Stimulated activated CD8-positive, alpha-beta memory T cell treated with anti-CD3 and anti-CD28 coated beads, Interleukin-2, amount 100 ng/mL, for 48 hours (primary cell): ENCODE results near the gene THAP8.
A peak's percentile ranks its signal among the peaks of the same experiment; 100 is the strongest.

Source experiments
- DNase-seq, 2 donors: peaks; one replicate each; pipeline ENCODE4 v3.0.0-alpha.2; 2020; ENCODE audit warnings: low read depth in 2 of 2

The THAP8 gene

GRCh38 chr19:36030264-36031148 lies 23.6 kb downstream of the THAP8 start:
- no peak for DNase-seq

DNA sequence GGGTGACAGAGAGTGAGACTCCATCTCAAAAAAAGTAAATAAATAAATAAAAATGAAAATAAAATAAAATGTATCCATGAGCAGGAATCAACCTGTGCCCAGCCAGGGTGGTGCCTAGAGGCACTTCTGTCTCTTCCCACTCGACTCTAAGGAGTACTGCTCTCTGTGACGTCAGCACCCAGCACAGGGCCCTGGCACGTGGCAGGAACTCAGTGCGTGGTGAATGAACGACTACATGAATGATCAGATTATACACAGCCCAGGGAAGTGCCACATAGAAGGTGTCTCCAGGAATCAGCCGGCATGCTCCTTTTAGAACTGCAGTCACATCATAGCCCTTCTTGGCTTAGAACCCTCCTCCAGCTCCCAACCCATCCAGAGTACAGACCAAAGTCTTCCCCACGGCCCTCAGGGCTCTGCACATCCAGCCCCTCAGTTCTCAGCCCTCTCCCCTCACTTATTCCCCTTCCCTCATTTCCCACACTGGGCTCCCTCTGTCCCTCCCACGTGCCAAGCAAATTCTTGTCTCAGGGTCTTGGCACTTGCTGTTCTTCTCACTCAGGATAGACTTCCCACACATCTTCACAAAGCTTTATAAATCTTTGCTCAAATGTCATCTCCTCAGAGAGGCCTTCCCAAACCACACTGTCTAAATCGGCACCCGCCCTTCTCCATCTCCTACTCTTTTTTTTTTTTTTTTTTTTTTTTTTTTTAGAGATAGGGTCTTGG lies 25.6 kb downstream of the THAP8 start:
- DNase-seq = no peak

DNA sequence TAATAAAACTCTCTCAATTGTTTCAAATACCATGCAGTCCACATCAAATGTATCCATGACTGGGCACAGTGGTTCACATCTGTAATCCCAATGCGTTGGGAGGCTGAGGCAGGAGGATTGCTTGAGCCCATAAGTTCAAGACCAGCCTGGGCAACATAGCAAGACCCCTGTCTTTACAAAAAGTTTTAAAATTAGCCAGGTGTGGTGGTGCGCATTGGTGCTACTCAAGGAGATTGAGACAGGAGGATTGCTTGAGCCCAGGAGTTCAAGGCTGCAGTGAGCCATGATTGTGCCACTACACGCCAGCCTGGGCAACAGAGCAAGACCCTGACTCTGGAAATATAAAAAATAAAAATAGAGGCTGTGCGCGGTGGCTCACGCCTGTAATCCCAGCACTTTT lies 26.4 kb downstream of the THAP8 start:
- DNase-seq = no peak

DNA sequence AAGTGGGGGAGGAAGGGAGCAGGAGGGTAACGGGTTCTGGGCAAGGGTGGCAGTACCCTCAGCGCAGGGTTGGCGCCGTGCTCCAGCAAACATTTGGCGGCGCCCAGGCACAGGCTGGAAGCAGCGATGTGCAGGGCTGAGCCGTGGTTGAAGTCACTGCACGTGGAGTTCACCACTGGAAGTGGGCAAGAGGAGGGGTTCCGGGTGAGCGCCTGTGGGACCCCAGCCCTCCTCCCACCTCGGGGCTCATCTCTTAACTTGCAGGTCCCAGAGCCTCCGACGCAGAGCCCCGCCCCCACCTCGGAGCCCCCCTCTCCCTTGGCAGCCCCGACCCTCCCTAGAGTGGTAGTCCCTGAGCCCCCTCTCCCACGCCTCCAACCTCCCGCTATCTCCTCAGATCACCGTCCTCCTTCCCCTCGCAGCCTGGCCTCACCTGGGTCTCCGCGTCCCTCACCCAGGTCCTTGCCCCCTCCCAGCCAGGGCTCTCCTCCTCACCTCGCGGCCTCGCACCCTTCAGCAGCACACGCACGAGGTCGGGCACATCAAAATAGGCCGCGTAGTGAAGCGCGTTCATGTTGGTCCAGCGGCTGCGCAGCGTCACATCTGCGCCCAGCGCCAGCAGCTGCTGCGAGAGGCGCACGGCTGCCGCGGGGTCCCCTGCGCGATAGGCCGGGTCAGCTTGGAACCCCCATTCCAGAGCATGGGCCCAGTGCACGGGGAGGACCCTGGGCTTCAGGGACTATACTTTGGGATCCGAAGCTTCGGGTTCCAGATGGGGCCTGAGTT lies 27.8 kb downstream of the THAP8 start:
- no peak for DNase-seq

DNA sequence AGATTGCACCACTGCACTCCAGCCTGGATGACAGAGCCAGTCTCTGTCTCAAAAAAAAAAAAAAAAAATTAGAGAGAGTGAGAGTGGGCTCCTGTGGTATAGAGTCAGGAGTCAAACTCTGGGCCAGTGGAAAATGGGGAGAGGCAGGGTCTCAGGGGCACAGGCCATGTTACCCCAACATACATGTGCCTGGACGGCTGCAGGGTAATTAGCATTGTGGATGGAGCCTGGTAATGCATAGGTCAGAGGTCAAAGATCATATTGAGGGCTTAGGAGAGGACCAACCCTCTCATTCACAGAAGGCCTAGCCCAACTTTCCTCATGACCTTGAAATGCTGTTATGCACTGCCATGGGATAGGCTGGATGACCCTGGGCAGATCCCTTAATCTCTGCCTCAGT lies 28.5 kb downstream of the THAP8 start:
- no peak for DNase-seq

GRCh38 chr19:36023432-36023831 lies 30.7 kb downstream of the THAP8 start:
- no peak for DNase-seq

- no peak for DNase-seq
Observed at GRCh38 chr19:36019061-36019670, 34.9 kb downstream of the THAP8 start.

- peak; percentile 100 for DNase-seq
Observed at GRCh38 chr19:36014012-36014924, 39.8 kb downstream of the THAP8 start, which contains the start of gene ALKBH6. Gene ALKBH6 (minus strand): TSS chr19:36014213. CDS start chr19:36013397, 816 bp downstream.

DNA sequence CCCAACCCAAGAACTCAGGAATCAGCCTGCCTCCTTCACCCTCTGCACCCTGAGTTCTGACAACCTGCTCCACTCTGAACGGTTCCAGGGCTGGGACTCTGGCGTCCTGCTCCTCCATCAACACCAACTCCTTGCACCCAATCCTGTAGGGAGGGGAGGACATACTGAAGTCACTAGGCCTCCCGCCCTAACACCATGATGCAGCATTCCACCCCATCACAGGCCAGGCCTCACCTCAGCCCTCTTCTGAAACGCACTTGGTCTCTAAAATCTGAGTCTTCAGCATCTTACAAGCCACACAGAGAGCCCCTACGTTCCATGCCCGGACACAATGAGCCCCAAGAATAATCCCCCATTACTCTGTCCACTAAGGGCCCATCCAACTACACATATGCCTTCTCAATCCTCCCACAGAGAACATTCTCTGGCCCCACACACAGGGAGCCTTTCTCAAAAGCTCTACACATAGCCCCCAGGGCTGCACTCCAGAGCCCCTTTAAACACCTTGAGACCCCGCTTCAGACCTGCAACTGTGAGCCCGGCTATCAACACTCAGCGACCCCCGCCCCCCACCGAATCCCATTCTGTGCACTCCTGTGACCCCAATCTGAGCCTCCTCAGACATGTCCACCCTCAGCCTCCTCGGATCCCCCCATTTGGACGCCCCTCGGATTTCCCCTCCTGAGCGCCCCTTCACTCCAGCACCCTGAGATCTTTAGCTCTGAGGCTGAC lies 40.6 kb downstream of the THAP8 start:
- no peak for DNase-seq

DNA sequence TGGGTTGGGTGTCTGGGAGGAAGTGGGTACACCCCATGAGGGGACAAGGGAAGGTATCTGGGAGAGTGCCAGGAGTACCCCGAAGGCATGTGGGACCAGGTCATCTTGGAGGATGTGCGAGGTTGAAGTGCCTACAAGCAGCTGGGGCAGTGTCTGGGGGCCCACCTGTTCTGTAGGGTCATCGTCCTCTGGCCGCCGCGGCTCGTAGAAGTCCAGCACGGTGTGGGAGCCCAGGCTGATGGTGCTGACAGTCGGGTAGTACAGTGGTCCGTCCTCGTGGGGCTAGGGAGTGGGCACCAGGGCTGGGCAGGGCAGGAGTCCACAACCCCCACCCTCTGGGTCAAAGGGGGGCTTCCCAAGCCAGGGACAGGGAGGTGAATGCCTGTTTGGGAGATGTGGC lies 43.7 kb downstream of the THAP8 start:
- DNase-seq = no peak

- DNase-seq = no peak
Observed at GRCh38 chr19:36009633-36010379, 44.3 kb downstream of the THAP8 start.

- peak; percentile 42 for DNase-seq
Observed at GRCh38 chr19:36009220-36009619, 44.9 kb downstream of the THAP8 start.

DNA sequence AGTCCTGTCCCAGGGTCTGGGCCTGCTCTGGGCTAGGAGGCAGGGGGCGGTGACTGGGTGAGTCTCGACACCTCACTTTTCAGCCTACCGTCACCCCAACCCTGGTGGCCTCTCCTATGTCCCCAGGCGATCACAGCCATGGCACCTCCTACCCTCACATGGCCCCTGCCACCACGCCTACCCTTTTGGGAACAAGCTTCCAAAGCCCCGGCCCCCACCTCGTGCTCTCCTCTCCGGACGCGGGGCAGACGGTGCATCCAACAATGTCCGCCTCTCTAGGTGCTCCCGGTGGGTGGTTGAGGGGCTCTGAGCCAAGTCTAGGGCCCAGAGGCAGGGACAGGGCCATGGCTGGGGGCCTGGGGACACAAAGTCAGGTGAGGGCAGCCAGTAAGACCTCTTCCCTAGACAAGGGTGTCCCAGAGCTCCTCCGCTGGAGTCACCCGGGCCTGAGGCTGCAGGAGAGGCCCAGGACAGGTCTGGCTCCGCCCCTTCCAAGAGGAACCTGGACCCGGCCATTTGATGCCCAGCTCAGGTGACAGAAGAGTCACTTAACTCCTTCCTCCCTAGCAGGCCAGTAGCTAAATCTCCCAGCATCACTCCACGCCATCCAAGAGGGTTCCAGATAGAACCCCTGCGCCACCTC lies 45.6 kb downstream of the THAP8 start, which contains the start of gene SYNE4:
SYNE4 (minus strand) TSS at position 478 of the 643 bp plus-strand sequence; CDS start at position 346, 132 bp downstream.
- no peak for DNase-seq

GRCh38 chr19:36006955-36007354 lies 47.1 kb downstream of the THAP8 start:
- DNase-seq = no peak

GRCh38 chr19:36003284-36003683 lies 50.8 kb downstream of the THAP8 start:
- no peak for DNase-seq

DNA sequence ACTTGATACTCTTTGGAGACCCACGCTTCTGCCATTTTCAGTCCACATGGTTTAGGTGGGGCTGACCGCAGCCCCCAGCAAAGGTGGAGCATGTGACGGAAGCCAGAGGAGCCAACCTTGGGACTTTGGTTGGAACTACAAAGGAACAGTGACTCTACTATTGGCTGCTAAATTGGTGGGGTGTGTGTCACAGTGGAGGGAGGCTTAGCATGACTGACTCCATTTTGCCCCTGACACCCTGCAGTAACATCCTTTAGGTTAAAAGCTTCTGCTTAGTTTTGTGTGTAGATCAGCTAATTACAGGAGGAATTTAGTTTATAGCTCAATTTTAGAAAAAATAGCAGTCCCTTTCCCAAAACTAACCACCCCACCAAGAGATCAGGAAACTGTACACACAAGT lies 52.5 kb downstream of the THAP8 start:
- DNase-seq = no peak

DNA sequence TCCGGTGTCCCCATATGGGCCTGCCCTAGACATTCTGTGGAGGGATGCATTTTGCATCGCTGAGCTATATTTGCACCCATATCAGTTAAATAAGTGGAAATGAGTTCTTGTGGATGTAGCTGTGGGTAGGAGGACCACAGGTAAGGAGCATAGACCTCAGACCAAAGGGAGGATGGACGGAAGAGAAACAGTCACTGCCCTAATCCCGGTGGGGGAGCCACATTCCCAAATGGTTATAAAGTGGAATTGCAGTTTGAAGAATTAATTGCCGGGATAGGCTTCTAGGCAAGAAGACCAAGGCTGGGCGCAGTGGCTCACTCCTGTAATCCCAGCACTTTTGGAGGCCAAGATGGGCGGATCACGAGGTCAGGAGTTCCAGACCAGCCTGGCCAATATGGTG lies 57.3 kb downstream of the THAP8 start:
- DNase-seq = no peak
